ENCODE data around the gene KAT7.
"Not testable (repeated sequence)": the region's sequence is repeated elsewhere in the genome, so short reads cannot be mapped to it uniquely, and the experiment has no call there.

Gene KAT7

GRCh38 chr17:49755663-49756283 is 32.7 kb upstream of the KAT7 start:
- H3K27me3 ChIP-seq (ENCODE audit: insufficient read depth, poor library complexity, severe bottlenecking) = no peaks in the 10 kb centered on the region
- no peak overlapping the region for H3K27ac ChIP-seq (replicated peaks)
- TF ChIP-seq SPI1 (IDR thresholded peaks at IDR 0.05; ENCODE audit: borderline replicate concordance, low read depth) (no peak), CTCF (IDR thresholded peaks at IDR 0.05; ENCODE audit: insufficient read depth, low read length) (no peak), REST (IDR thresholded peaks at IDR 0.05; ENCODE audit: insufficient replicate concordance, low read depth) (no peak), POLR2AphosphoS5 (IDR thresholded peaks at IDR 0.05; ENCODE audit: low read depth) (no peak), GABPA (IDR thresholded peaks at IDR 0.05; ENCODE audit: low read depth) (no peak)
- DNase-seq (ENCODE audit: low read depth in 1 of 2, low spot score in 1 of 2) = no peak
- no peak overlapping the region for H3K4me3 ChIP-seq (replicated peaks; ENCODE audit: insufficient read depth, low read length)

GRCh38 chr17:49756323-49757150 is 31.9 kb upstream of the KAT7 start:
- no peak overlapping the region for H3K4me3 ChIP-seq (replicated peaks; ENCODE audit: insufficient read depth, low read length)
- H3K27me3 ChIP-seq (ENCODE audit: insufficient read depth, poor library complexity, severe bottlenecking) = no peaks in the 10 kb centered on the region
- no peak for TF ChIP-seq SPI1 (IDR thresholded peaks at IDR 0.05; ENCODE audit: borderline replicate concordance, low read depth)
- no peak for TF ChIP-seq POLR2AphosphoS5 (IDR thresholded peaks at IDR 0.05; ENCODE audit: low read depth)
- H3K27ac ChIP-seq (replicated peaks) = no peak overlapping the region
- DNase-seq (ENCODE audit: low read depth in 1 of 2, low spot score in 1 of 2) = no peak

- Histone ChIP-seq H3K27ac (replicated peaks) (no peak overlapping the region), H3K27me3 (ENCODE audit: insufficient read depth, poor library complexity, severe bottlenecking) (no peaks in the 10 kb centered on the region), H3K4me3 (replicated peaks; ENCODE audit: insufficient read depth, low read length) (no peak overlapping the region)
- no peak for TF ChIP-seq CTCF (IDR thresholded peaks at IDR 0.05; ENCODE audit: insufficient read depth, low read length)
- TF ChIP-seq GABPA (IDR thresholded peaks at IDR 0.05; ENCODE audit: low read depth) = no peak
- no peak for TF ChIP-seq POLR2AphosphoS5 (IDR thresholded peaks at IDR 0.05; ENCODE audit: low read depth)
- no peak for TF ChIP-seq REST (IDR thresholded peaks at IDR 0.05; ENCODE audit: insufficient replicate concordance, low read depth)
- no peak for DNase-seq (ENCODE audit: low read depth in 1 of 2, low spot score in 1 of 2)
These were observed 31.2 kb upstream of the KAT7 start for GRCh38 chr17:49757151-49757777.

GRCh38 chr17:49758464-49759010 is 29.9 kb upstream of the KAT7 start:
- not testable (repeated sequence) for DNase-seq (ENCODE audit: low read depth in 1 of 2, low spot score in 1 of 2); H3K4me3 ChIP-seq (replicated peaks; ENCODE audit: insufficient read depth, low read length); H3K27me3 ChIP-seq (ENCODE audit: insufficient read depth, poor library complexity, severe bottlenecking); H3K27ac ChIP-seq (replicated peaks)
